H9 (cell line): ENCODE results near the gene C17orf113. TPM values are rescaled to one million over a fixed set of nuclear protein-coding genes. Genes with fewer than 3 reads are reported as not detected.

Source experiments
- DNase-seq: peaks from one replicate; pipeline ENCODE4 v3.0.0-alpha.2; 2017
- H2AFZ ChIP-seq: one replicate; pipeline ENCODE4 v1.6.1; 2013; ENCODE audit warnings: mild to moderate bottlenecking, low read length, control low read depth, moderate library complexity
- H2AK5ac ChIP-seq: 2 replicates; pipeline ENCODE4 v1.6.1; 2013; ENCODE audit warnings: low read length, control low read depth, mixed read lengths; ENCODE audit not compliant: insufficient read length
- H2BK120ac ChIP-seq: one replicate; pipeline ENCODE4 v1.6.1; 2013; ENCODE audit warnings: low read depth, mild to moderate bottlenecking, low read length, control low read depth, inconsistent platforms; ENCODE audit not compliant: poor library complexity, severe bottlenecking
- H2BK12ac ChIP-seq: 2 replicates; pipeline ENCODE4 v1.6.1; 2013; ENCODE audit warnings: low read length, control low read depth, mixed read lengths, low read depth; ENCODE audit not compliant: insufficient read length
- H2BK15ac ChIP-seq: 2 replicates; pipeline ENCODE4 v1.6.1; 2013; ENCODE audit warnings: low read depth, low read length, control low read depth
- H2BK20ac ChIP-seq: one replicate; pipeline ENCODE4 v1.6.1; 2013; ENCODE audit warnings: low read depth, mild to moderate bottlenecking, low read length, control low read depth, inconsistent platforms; ENCODE audit not compliant: poor library complexity, severe bottlenecking
- H2BK5ac ChIP-seq: 2 replicates; pipeline ENCODE4 v1.6.1; 2013; ENCODE audit warnings: low read length, control low read depth, mixed read lengths; ENCODE audit not compliant: insufficient read length
- H3K14ac ChIP-seq: 2 replicates; pipeline ENCODE4 v1.6.1; 2013; ENCODE audit warnings: low read length, control low read depth; ENCODE audit not compliant: insufficient read depth
- H3K18ac ChIP-seq: 2 replicates; pipeline ENCODE4 v1.6.1; 2013; ENCODE audit warnings: low read depth, mild to moderate bottlenecking, mixed read lengths, low read length, control low read depth; ENCODE audit not compliant: insufficient read length
- H3K23ac ChIP-seq: 2 replicates; pipeline ENCODE4 v1.6.1; 2013; ENCODE audit warnings: low read length, control low read depth, mixed read lengths, low read depth; ENCODE audit not compliant: insufficient read length
- H3K23me2 ChIP-seq: 2 replicates; pipeline ENCODE4 v1.6.1; 2013; ENCODE audit warnings: low read depth, mild to moderate bottlenecking, mixed read lengths, low read length, control low read depth; ENCODE audit not compliant: insufficient read length, poor library complexity, severe bottlenecking
- H3K27ac ChIP-seq: 2 replicates; pipeline ENCODE4 v1.5.1; 2013; ENCODE audit warnings: low read length, control low read depth, mixed read lengths, low read depth; ENCODE audit not compliant: insufficient read length
- H3K27me3 ChIP-seq: 2 replicates; pipeline ENCODE4 v1.6.1; 2013; ENCODE audit warnings: low read length, control low read depth, inconsistent platforms; ENCODE audit not compliant: insufficient read depth
- H3K4ac ChIP-seq: 2 replicates; pipeline ENCODE4 v1.6.1; 2013; ENCODE audit warnings: low read depth, mild to moderate bottlenecking, control low read depth, inconsistent platforms, low read length, moderate library complexity
- H3K4me1 ChIP-seq: 2 replicates; pipeline ENCODE4 v1.6.1; 2013; ENCODE audit warnings: low read length, control low read depth, inconsistent platforms; ENCODE audit not compliant: insufficient read depth
- H3K4me2 ChIP-seq: 2 replicates; pipeline ENCODE4 v1.6.1; 2013; ENCODE audit warnings: low read length, control low read depth, mixed read lengths; ENCODE audit not compliant: insufficient read length, insufficient read depth
- H3K56ac ChIP-seq: 2 replicates; pipeline ENCODE4 v1.6.1; 2013; ENCODE audit warnings: low read depth, mild to moderate bottlenecking, mixed read lengths, low read length, control low read depth; ENCODE audit not compliant: insufficient read length
- H3K79me1 ChIP-seq: 2 replicates; pipeline ENCODE4 v1.6.1; 2013; ENCODE audit warnings: low read depth, mild to moderate bottlenecking, moderate library complexity, low read length, control low read depth, inconsistent platforms; ENCODE audit not compliant: insufficient read depth, poor library complexity, severe bottlenecking
- H3K79me2 ChIP-seq: 2 replicates; pipeline ENCODE4 v1.6.1; 2013; ENCODE audit warnings: low read length, control low read depth, inconsistent platforms; ENCODE audit not compliant: insufficient read depth
- H3K9ac ChIP-seq: 2 replicates; pipeline ENCODE4 v1.6.1; 2013; ENCODE audit warnings: low read length, control low read depth, mixed read lengths; ENCODE audit not compliant: insufficient read length; ENCODE audit errors: extremely low read depth
- H3K9me3 ChIP-seq: one replicate; pipeline ENCODE4 v1.6.1; 2013; ENCODE audit warnings: low read depth, low read length, inconsistent platforms; ENCODE audit not compliant: control insufficient read depth
- H3T11ph ChIP-seq: one replicate; pipeline ENCODE4 v1.6.1; 2013; ENCODE audit warnings: mild to moderate bottlenecking, low read length, control low read depth, inconsistent platforms
- H4K20me1 ChIP-seq: one replicate; pipeline ENCODE4 v1.6.1; 2013; ENCODE audit not compliant: control insufficient read depth, insufficient read length, insufficient read depth
- H4K5ac ChIP-seq: 2 replicates; pipeline ENCODE4 v1.6.1; 2013; ENCODE audit warnings: low read depth, mild to moderate bottlenecking, mixed read lengths, low read length, control low read depth; ENCODE audit not compliant: insufficient read length
- H4K8ac ChIP-seq: replicated peaks from 2 replicates; pipeline ENCODE4 v1.6.1; 2013; ENCODE audit warnings: low read length, control low read depth, mixed read lengths, low read depth; ENCODE audit not compliant: insufficient read length
- H4K91ac ChIP-seq: 2 replicates; pipeline ENCODE4 v1.6.1; 2013; ENCODE audit warnings: low read depth, mild to moderate bottlenecking, moderate library complexity, mixed read lengths, low read length, control low read depth; ENCODE audit not compliant: insufficient read length
- H3K27ac Mint-ChIP-seq, 3 experiments: 2 replicates in 2 of 3; 3 replicates in 1 of 3; pipeline ENCODE4 v1.8.0; 2020 to 2021; ENCODE audit warnings: mixed read lengths in 3 of 3, mild to moderate bottlenecking in 1 of 3, moderate library complexity in 1 of 3
- H3K27me3 Mint-ChIP-seq: 2 replicates; pipeline ENCODE4 v1.8.0; 2021; ENCODE audit warnings: low read depth, mild to moderate bottlenecking, moderate library complexity, mixed read lengths
- H3K36me3 Mint-ChIP-seq, 3 experiments: 2 replicates in 2 of 3; 3 replicates in 1 of 3; pipeline ENCODE4 v1.8.0; 2020 to 2021; ENCODE audit warnings: low read depth in 3 of 3, mixed read lengths in 3 of 3; ENCODE audit not compliant: insufficient read depth in 1 of 3
- H3K4me1 Mint-ChIP-seq, 2 experiments: 2 replicates each; pipeline ENCODE4 v1.8.0; 2020; ENCODE audit warnings: mixed read lengths in 2 of 2
- H3K4me3 Mint-ChIP-seq, 2 experiments: 2 replicates in 1 of 2; 3 replicates in 1 of 2; pipeline ENCODE4 v1.8.0; 2020 to 2021; ENCODE audit warnings: mild to moderate bottlenecking in 2 of 2, mixed read lengths in 2 of 2, moderate library complexity in 1 of 2
- H3K9me3 Mint-ChIP-seq, 2 experiments: 2 replicates in 1 of 2; 3 replicates in 1 of 2; pipeline ENCODE4 v1.8.0; 2020; ENCODE audit warnings: mild to moderate bottlenecking in 2 of 2, mixed read lengths in 2 of 2, moderate library complexity in 1 of 2
- CTCF ChIP-seq: fragments of 200-600 bp; sonication (generic); conservative IDR thresholded peaks from 3 replicates; pipeline ENCODE4 v1.8.0; 2021; ENCODE audit warnings: antibody characterized with exemption, mild to moderate bottlenecking
- WGBS: extraction: QIAGEN DNeasy Blood & Tissue Kit; methylation state at CpG from one replicate; pipeline ENCODE4 v1.1.7; 2013; ENCODE audit warnings: missing lambda C conversion rate, low lambda C conversion rate, mixed read lengths; ENCODE audit not compliant: insufficient read length; ENCODE audit errors: extremely low coverage; 5-methylcytosine and 5-hydroxymethylcytosine counted together
- total RNA-seq: library from RNA; stranded (reverse); gene quantifications from 2 replicates; pipeline ENCODE4 v1.2.1, GENCODE V29; 2021

C17orf113 gene
- total RNA-seq, 1 experiment from 2014 or later = 1.0 TPM

DNA sequence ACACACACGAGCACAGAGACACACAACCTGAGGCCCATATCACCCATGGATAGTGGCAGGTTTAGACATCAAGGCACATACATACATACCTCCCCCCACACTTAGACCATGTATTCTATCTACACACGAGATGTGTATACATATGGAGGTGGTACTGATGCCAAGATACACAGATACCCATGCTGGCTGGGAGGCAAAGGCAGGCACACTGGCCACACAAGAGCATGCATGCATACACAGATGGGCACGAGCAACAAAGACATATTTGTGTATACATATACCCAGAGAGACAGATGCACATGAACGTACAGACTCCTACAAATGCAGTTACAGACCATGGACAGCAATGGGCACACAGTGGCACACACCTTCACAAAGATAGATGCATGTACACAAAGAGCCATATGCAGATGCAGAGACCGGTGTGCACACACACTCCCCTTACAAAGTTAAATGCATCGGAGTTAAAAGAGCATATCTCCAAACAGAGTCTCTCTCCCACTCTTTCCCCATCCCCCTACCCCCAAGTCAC is 2.0 kb upstream of the C17orf113 start:
- DNase-seq = no peak
- H3K4me1 Mint-ChIP-seq = peaks cover 49 to 68% of the 10 kb centered on the region in 2 experiments
- Histone ChIP-seq H3K79me1 (no peaks in the 10 kb centered on the region), H2AFZ (no peak overlapping the region), H3K23me2 (peaks cover 9% of the 10 kb centered on the region), H2BK12ac (no peak overlapping the region), H2BK20ac (no peak overlapping the region), H3K4me1 (peaks cover 9% of the 10 kb centered on the region; the same call in 1 of the 2 replicates), H4K20me1 (no peaks in the 10 kb centered on the region), H3K56ac (no peak overlapping the region), H2BK5ac (no peak overlapping the region), H3K27ac (no peak overlapping the region), H2AK5ac (no peak overlapping the region), H3K9me3 (no peaks in the 10 kb centered on the region), H3K14ac (no peak overlapping the region), H4K91ac (no peak overlapping the region), H4K8ac (no peak overlapping the region), H3K4me2 (no peak overlapping the region), H3K9ac (no peak overlapping the region), H2BK120ac (no peak overlapping the region), H3K4ac (no peak overlapping the region), H3T11ph (no peak overlapping the region), H3K27me3 (no peaks in the 10 kb centered on the region), H3K79me2 (no peaks in the 10 kb centered on the region), H4K5ac (no peak overlapping the region), H3K18ac (no peak overlapping the region), H3K23ac (no peak overlapping the region), H2BK15ac (no peak overlapping the region)
- no peak overlapping the region for H3K4me3 Mint-ChIP-seq
- TF ChIP-seq CTCF = no peak
- no peaks in the 10 kb centered on the region; a peak in 1 of 7 replicates for H3K36me3 Mint-ChIP-seq
- H3K27me3 Mint-ChIP-seq = peaks cover 35% of the 10 kb centered on the region
- H3K27ac Mint-ChIP-seq = no peak overlapping the region
- no CpG with 5 or more reads among the region's 6 CpGs for WGBS
- H3K9me3 Mint-ChIP-seq = no peaks in the 10 kb centered on the region; a peak in 1 of 5 replicates
